ENCODE results near the gene CD7. TPM values are rescaled to one million over a fixed set of nuclear protein-coding genes. Genes with fewer than 3 reads are reported as not detected.

The CD7 gene
- total RNA-seq, 1 donor from 2014 or later: not detected

DNA sequence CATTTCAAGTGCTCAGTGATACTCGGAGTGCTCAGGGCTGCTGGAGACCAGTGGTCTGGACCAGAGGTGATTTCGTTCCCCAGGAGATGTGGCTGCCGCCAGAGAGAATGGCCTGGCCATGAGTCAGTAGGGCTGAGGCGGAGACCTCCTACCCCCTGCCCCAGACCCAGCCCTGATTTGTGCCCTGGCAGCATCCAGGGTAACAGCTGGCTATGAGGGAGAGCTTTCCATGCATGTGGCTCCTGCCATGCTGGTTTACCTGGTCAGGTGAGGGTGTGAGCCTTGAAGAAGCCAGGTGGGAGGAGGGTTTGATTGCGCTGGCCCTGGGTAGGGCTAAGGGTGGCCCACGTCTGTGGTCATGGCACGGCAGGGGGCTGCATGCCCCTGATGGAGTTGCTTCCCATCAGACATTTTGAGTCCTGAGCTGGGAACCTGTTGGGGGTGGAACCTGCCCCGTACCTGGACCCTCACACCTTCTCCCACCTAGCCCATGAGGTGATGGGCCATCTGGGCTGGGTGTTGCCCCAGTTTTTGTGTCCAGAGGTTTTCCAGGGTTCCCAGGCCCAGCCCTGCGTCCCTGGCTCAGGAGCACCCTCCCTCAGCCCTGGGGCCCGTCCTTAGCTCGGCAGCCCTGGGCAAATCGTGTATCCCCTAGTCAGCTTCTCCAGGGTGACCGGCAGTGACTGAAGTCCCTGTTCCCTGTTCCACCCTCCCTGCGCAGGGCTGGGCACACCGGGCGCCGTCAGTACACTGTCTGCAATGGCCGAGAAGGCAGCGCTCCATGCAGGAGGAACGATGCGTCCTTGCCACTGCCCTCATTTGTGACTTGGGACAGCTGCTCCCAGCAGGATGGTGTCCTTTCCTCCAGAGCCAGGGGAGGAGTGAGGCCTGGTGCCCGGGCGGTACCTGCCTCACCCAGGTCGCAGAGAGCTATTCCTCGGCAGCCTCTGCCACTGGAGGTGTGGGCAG, 34.9 kb downstream of the CD7 start:
- H3K4me2 ChIP-seq: no peak overlapping the region

DNA sequence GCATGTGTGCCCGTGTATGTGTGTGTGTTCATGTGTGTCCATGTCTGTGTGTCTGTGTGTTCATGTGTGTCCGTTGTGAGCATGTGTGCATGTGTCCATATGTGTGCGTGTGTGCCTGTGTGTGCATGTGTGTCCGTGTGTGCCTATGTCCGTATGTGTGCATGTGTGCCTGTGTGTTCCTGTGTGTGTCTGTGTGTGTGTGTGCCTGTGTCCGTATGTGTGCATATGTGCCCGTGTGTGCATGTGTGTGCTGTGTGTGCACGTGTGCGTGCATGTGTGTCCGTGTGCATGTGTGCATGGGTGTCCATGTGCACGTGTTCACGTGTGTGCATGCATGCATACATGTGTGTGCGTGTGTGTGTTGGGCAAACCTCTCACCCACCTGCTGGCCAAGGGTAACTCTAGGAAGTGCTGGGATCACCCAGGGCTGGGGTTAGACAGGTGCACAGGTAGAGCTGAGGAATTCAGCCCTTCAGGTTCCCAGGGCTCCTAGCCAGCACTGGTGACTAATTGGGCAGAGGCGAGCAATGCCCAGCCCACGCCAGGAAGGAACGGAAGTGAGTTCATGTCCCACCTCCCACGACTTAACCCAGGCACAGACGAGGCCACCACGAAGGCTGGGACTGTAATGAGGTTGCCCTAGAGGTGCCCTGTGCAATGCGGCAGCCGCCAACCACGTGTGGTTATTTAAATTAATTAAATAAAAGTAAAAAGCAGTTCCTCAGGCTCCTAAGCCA, 35.7 kb downstream of the CD7 start:
- H3K36me3 Mint-ChIP-seq: no peaks in the 10 kb centered on the region
- H3K27me3 Mint-ChIP-seq (ENCODE audit: insufficient read depth, low read depth): peaks cover 25% of the 10 kb centered on the region
- H3K4me1 Mint-ChIP-seq: peaks cover 51% of the 10 kb centered on the region
- Histone ChIP-seq H3F3A (ENCODE audit: low read depth) (peaks cover 13% of the 10 kb centered on the region), H3K36me3 (no peaks in the 10 kb centered on the region), H3K4me1 (peaks cover 5% of the 10 kb centered on the region), H3K9ac (no peak overlapping the region), H3K4me2 (no peak overlapping the region), H4K20me1 (ENCODE audit: low read depth) (no peaks in the 10 kb centered on the region), H3K27ac (no peak overlapping the region), H3K4me3 (no peak overlapping the region), H3K27me3 (no peaks in the 10 kb centered on the region), H3K9me3 (ENCODE audit: low read depth) (no peaks in the 10 kb centered on the region), H2AFZ (replicated peaks) (no peak overlapping the region), H3K79me2 (ENCODE audit: low read depth) (no peaks in the 10 kb centered on the region)
- peak overlapping the region; percentile 83 for H3K27ac Mint-ChIP-seq
- TF ChIP-seq EZH2 (IDR thresholded peaks at IDR 0.05) (no peak), EZH2phosphoT487 (IDR thresholded peaks at IDR 0.05) (no peak)
- TF ChIP-seq, protein P1, sequence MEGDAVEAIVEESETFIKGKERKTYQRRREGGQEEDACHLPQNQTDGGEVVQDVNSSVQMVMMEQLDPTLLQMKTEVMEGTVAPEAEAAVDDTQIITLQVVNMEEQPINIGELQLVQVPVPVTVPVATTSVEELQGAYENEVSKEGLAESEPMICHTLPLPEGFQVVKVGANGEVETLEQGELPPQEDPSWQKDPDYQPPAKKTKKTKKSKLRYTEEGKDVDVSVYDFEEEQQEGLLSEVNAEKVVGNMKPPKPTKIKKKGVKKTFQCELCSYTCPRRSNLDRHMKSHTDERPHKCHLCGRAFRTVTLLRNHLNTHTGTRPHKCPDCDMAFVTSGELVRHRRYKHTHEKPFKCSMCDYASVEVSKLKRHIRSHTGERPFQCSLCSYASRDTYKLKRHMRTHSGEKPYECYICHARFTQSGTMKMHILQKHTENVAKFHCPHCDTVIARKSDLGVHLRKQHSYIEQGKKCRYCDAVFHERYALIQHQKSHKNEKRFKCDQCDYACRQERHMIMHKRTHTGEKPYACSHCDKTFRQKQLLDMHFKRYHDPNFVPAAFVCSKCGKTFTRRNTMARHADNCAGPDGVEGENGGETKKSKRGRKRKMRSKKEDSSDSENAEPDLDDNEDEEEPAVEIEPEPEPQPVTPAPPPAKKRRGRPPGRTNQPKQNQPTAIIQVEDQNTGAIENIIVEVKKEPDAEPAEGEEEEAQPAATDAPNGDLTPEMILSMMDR (IDR thresholded peaks at IDR 0.05): no peak
- H3K4me3 Mint-ChIP-seq: peak overlapping the region; percentile 69
- H3K9me3 Mint-ChIP-seq: peaks cover under 1% of the 10 kb centered on the region
- no peak for DNase-seq (ENCODE audit: low spot score)

More for the DNA sequence above, 34.9 kb downstream of the CD7 start:
- Mint-ChIP-seq H3K9me3 (peaks cover 5% of the 10 kb centered on the region), H3K4me1 (peaks cover 53% of the 10 kb centered on the region), H3K27ac (no peak overlapping the region), H3K36me3 (no peaks in the 10 kb centered on the region), H3K4me3 (no peak overlapping the region), H3K27me3 (ENCODE audit: insufficient read depth, low read depth) (peaks cover 26% of the 10 kb centered on the region)
- H3K4me3 ChIP-seq: no peak overlapping the region
- peaks cover 5% of the 10 kb centered on the region for H3K4me1 ChIP-seq
- peaks cover 13% of the 10 kb centered on the region for H3F3A ChIP-seq (ENCODE audit: low read depth)
- no peak overlapping the region for H2AFZ ChIP-seq (replicated peaks)
- no peaks in the 10 kb centered on the region for H3K79me2 ChIP-seq (ENCODE audit: low read depth)
- no peak overlapping the region for H3K27ac ChIP-seq
- no peaks in the 10 kb centered on the region for H3K9me3 ChIP-seq (ENCODE audit: low read depth)
- TF ChIP-seq EZH2phosphoT487 (IDR thresholded peaks at IDR 0.05) (no peak), EZH2 (IDR thresholded peaks at IDR 0.05) (no peak)
- TF ChIP-seq, protein P1 (IDR thresholded peaks at IDR 0.05): no peak
- H3K36me3 ChIP-seq: no peaks in the 10 kb centered on the region
- H4K20me1 ChIP-seq (ENCODE audit: low read depth): no peaks in the 10 kb centered on the region
- no peak for DNase-seq (ENCODE audit: low spot score)
- no peak overlapping the region for H3K9ac ChIP-seq
- H3K27me3 ChIP-seq: no peaks in the 10 kb centered on the region

DNA sequence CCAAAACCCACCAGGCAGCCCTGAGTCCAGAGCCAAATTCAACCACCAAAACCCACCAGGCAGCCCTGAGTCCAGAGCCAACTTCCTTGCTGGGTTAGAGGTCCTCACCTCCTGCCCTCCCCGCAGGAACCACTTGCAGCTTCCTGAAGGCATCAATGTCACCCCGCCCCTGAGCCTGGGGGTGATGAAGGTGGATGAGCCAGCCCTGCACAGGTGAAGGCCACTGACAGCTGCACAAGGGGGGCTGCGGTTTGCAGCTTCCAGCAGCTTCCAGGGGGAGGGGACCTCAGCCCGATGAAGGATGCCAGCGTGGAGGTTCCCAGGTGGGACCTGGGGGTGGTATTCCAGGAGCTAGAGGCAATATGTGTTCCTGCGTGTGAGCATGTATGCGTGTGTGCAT, 36.3 kb downstream of the CD7 start:
- H3K27me3 ChIP-seq: no peaks in the 10 kb centered on the region
- peaks cover 13% of the 10 kb centered on the region for H3F3A ChIP-seq (ENCODE audit: low read depth)
- H3K79me2 ChIP-seq (ENCODE audit: low read depth): no peaks in the 10 kb centered on the region
- Mint-ChIP-seq H3K36me3 (no peaks in the 10 kb centered on the region), H3K4me1 (peaks cover 52% of the 10 kb centered on the region), H3K27ac (peak overlapping the region; percentile 83), H3K9me3 (no peaks in the 10 kb centered on the region), H3K27me3 (ENCODE audit: insufficient read depth, low read depth) (peaks cover 22% of the 10 kb centered on the region), H3K4me3 (peak overlapping the region; percentile 69)
- TF ChIP-seq EZH2phosphoT487 (IDR thresholded peaks at IDR 0.05): no peak
- TF ChIP-seq, protein P1 (IDR thresholded peaks at IDR 0.05): no peak
- TF ChIP-seq EZH2 (IDR thresholded peaks at IDR 0.05): no peak
- H3K36me3 ChIP-seq: no peaks in the 10 kb centered on the region
- H3K9me3 ChIP-seq (ENCODE audit: low read depth): no peaks in the 10 kb centered on the region
- no peak overlapping the region for H3K27ac ChIP-seq
- no peak overlapping the region for H2AFZ ChIP-seq (replicated peaks)
- H3K4me2 ChIP-seq: no peak overlapping the region
- H4K20me1 ChIP-seq (ENCODE audit: low read depth): no peaks in the 10 kb centered on the region
- H3K9ac ChIP-seq: no peak overlapping the region
- peaks cover 5% of the 10 kb centered on the region for H3K4me1 ChIP-seq
- no peak overlapping the region for H3K4me3 ChIP-seq
- no peak for DNase-seq (ENCODE audit: low spot score)

Data from neural progenitor cell (in vitro differentiated cells).